ENCODE results near the gene FOXP2. TPM values are rescaled to one million over a fixed set of nuclear protein-coding genes. Genes with fewer than 3 reads are reported as not detected.

FOXP2 gene
- total and polyA plus RNA-seq, 2 of the 13 experiments (the other 11 are each of a cell fraction or from before 2014, with no cell fraction given) = 0.90 TPM; not detected in 1

- intact Hi-C loops (cut with micrococcal nuclease; ENCODE audit: unreplicated experiment) = no loop called here
- ATAC-seq (no peak), DNase-seq (ENCODE audit: low spot score) (no peak), FAIRE-seq (no peak)
- ChIA-PET CTCF (ENCODE audit: low intra/inter-chr PET ratio, low total read pairs) (no interaction called here), POLR2A (no interaction called here)
- Histone ChIP-seq H3K79me2 (ENCODE audit: insufficient read depth, low read length) (no peaks in the 10 kb centered on the region), H3K27me3 (ENCODE audit: control insufficient read depth in 1 of 2, insufficient read depth in 2 of 2, low read length in 2 of 2) (peaks cover 0 to 1% of the 10 kb centered on the region in 2 experiments; a peak in 1 of 5 replicates), H2AFZ (ENCODE audit: low read length) (no peak overlapping the region), H4K20me1 (ENCODE audit: insufficient read depth, low read length) (no peaks in the 10 kb centered on the region), H3K27ac (ENCODE audit: extremely low read length, insufficient read depth, low read length) (no peak overlapping the region), H3K4me3 (replicated peaks in 1 of 3; ENCODE audit: insufficient read depth in 1 of 3, low read depth in 2 of 3, low read length in 3 of 3) (no peak overlapping the region), H3K4me2 (ENCODE audit: low read depth, low read length) (no peak overlapping the region), H3K4me1 (ENCODE audit: insufficient read depth, low read length) (no peaks in the 10 kb centered on the region), H3K9ac (ENCODE audit: insufficient read depth, low read depth, low read length) (no peak overlapping the region), H3K9me3 (ENCODE audit: low read length) (no peaks in the 10 kb centered on the region), H3K36me3 (replicated peaks in 1 of 2; ENCODE audit: control insufficient read depth in 1 of 2, insufficient read depth in 2 of 2, low read length in 2 of 2) (no peaks in the 10 kb centered on the region)
- BruUV-seq (replicated peaks) = no TSS peak
- no peak for TF ChIP-seq MED13 (CRISPR knock-in tag; IDR thresholded peaks at IDR 0.05)
- TF ChIP-seq ZIK1 (CRISPR knock-in tag; IDR thresholded peaks at IDR 0.05; ENCODE audit: borderline replicate concordance, low read depth) = no peak
- TF ChIP-seq, protein P1, sequence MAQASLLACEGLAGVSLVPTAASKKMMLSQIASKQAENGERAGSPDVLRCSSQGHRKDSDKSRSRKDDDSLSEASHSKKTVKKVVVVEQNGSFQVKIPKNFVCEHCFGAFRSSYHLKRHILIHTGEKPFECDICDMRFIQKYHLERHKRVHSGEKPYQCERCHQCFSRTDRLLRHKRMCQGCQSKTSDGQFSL (CRISPR knock-in tag; IDR thresholded peaks at IDR 0.05) = no peak
- TF ChIP-seq PHF5A (CRISPR knock-in tag; IDR thresholded peaks at IDR 0.05; ENCODE audit: low read depth, unreplicated experiment) = no peak
- TF ChIP-seq ZNF572 (CRISPR knock-in tag; IDR thresholded peaks at IDR 0.05) = no peak
- no peak for TF ChIP-seq SMYD3 (CRISPR knock-in tag; IDR thresholded peaks at IDR 0.05)
- TF ChIP-seq ZNF644 (CRISPR knock-in tag; IDR thresholded peaks at IDR 0.05; ENCODE audit: low read depth) = no peak
- no peak for TF ChIP-seq GZF1 (CRISPR knock-in tag; IDR thresholded peaks at IDR 0.05)
- WGBS (ENCODE audit: low lambda C conversion rate) = 3% methylated on average over 2 of the region's 2 CpGs
- in situ Hi-C loops (cut with HindIII; ENCODE audit: extremely low pct_ligation_motif_present, low pct_unique_long_range_greater_than_20kb) = no loop called here
Measured at GRCh38 chr7:114740095-114740494, 325.5 kb downstream of the FOXP2 start.

- Histone ChIP-seq H3K4me1 (ENCODE audit: insufficient read depth, low read length) (no peaks in the 10 kb centered on the region), H3K27me3 (ENCODE audit: control insufficient read depth in 1 of 2, insufficient read depth in 2 of 2, low read length in 2 of 2) (peaks cover 0 to 1% of the 10 kb centered on the region in 2 experiments; a peak in 1 of 5 replicates), H3K4me3 (replicated peaks in 1 of 3; ENCODE audit: insufficient read depth in 1 of 3, low read depth in 2 of 3, low read length in 3 of 3) (no peak overlapping the region), H3K36me3 (replicated peaks in 1 of 2; ENCODE audit: control insufficient read depth in 1 of 2, insufficient read depth in 2 of 2, low read length in 2 of 2) (no peaks in the 10 kb centered on the region), H2AFZ (ENCODE audit: low read length) (no peak overlapping the region), H3K9ac (ENCODE audit: insufficient read depth, low read depth, low read length) (no peak overlapping the region), H3K27ac (ENCODE audit: extremely low read length, insufficient read depth, low read length) (no peak overlapping the region), H4K20me1 (ENCODE audit: insufficient read depth, low read length) (no peaks in the 10 kb centered on the region), H3K79me2 (ENCODE audit: insufficient read depth, low read length) (no peaks in the 10 kb centered on the region), H3K4me2 (ENCODE audit: low read depth, low read length) (no peak overlapping the region), H3K9me3 (ENCODE audit: low read length) (no peaks in the 10 kb centered on the region)
- BruUV-seq (replicated peaks) = no TSS peak
- ChIA-PET CTCF (ENCODE audit: low intra/inter-chr PET ratio, low total read pairs) (no interaction called here), POLR2A (no interaction called here)
- 14% methylated on average over 7 of the region's 7 CpGs for WGBS (ENCODE audit: low lambda C conversion rate)
- in situ Hi-C loops (cut with HindIII; ENCODE audit: extremely low pct_ligation_motif_present, low pct_unique_long_range_greater_than_20kb) (no loop called here), intact Hi-C loops (cut with micrococcal nuclease; ENCODE audit: unreplicated experiment) (no loop called here)
- no peak for ATAC-seq
- FAIRE-seq = no peak
- no peak for DNase-seq (ENCODE audit: low spot score)
- TF ChIP-seq IKZF5 (CRISPR knock-in tag; IDR thresholded peaks at IDR 0.05) (no peak), JARID2 (CRISPR knock-in tag; IDR thresholded peaks at IDR 0.05; ENCODE audit: insufficient replicate concordance) (no peak), RBM22 (optimal IDR thresholded peaks at IDR 0.05; ENCODE audit: low read length) (no peak), ZFAT (CRISPR knock-in tag; conservative IDR thresholded peaks at IDR 0.05) (no peak), ZNF546 (CRISPR knock-in tag; conservative IDR thresholded peaks at IDR 0.05) (no peak), ZNF75D (CRISPR knock-in tag; IDR thresholded peaks at IDR 0.05; ENCODE audit: borderline replicate concordance) (no peak), JUNB (CRISPR knock-in tag; IDR thresholded peaks at IDR 0.05; ENCODE audit: borderline replicate concordance) (no peak), NR2F1 (CRISPR knock-in tag; IDR thresholded peaks at IDR 0.05) (no peak), KLF6 (CRISPR knock-in tag; IDR thresholded peaks at IDR 0.05) (no peak)
Measured at GRCh38 chr7:114740941-114741340, 326.3 kb downstream of the FOXP2 start.
